K562 (cell line): ENCODE results near the gene TMEM234. TPM values are rescaled to one million over a fixed set of nuclear protein-coding genes. Genes with fewer than 3 reads are reported as not detected.

Experiments
- ARID4B ChIP-seq: sonication (generic); formaldehyde crosslinking; IDR thresholded peaks from 2 replicates; pipeline ENCODE4 v1.8.0; 2022; ENCODE audit warnings: mild to moderate bottlenecking, missing genetic modification reagents
- ATF7 ChIP-seq: fragments of 450-650 bp; IDR thresholded peaks from 2 replicates; pipeline ENCODE4 v1.7.1; 2014; ENCODE audit warnings: mild to moderate bottlenecking, moderate library complexity
- ELF4 ChIP-seq: fragments of 450-650 bp; formaldehyde crosslinking; IDR thresholded peaks from 2 replicates; pipeline ENCODE4 v1.4.0; 2022; ENCODE audit warnings: missing genetic modification characterization
- MTA3 ChIP-seq: fragments of 450-650 bp; formaldehyde crosslinking; IDR thresholded peaks from 2 replicates; pipeline ENCODE4 v1.6.1; 2017; ENCODE audit warnings: mild to moderate bottlenecking, borderline replicate concordance
- NEUROD1 ChIP-seq: fragments of 150-350 bp; IDR thresholded peaks from 2 replicates; pipeline ENCODE4 v1.6.1; 2014; ENCODE audit warnings: borderline replicate concordance, low read length, low read depth; ENCODE audit not compliant: partially characterized antibody
- PBX2 ChIP-seq, 2 experiments: IDR thresholded peaks in 1 of 2; conservative IDR thresholded peaks in 1 of 2; 2 replicates each; pipeline ENCODE4 v1.6.1; 2016; ENCODE audit warnings: low read depth in 2 of 2, mild to moderate bottlenecking in 1 of 2, missing compliant biosample characterization in 1 of 2, missing genetic modification characterization in 1 of 2, moderate library complexity in 1 of 2
- POLR2G ChIP-seq: fragments of 200-400 bp; formaldehyde crosslinking; IDR thresholded peaks from 2 replicates; pipeline ENCODE4 v1.6.1; 2017; ENCODE audit warnings: low read depth, mild to moderate bottlenecking, antibody characterized with exemption, low read length, moderate library complexity
- RBM25 ChIP-seq: fragments of 200-400 bp; formaldehyde crosslinking; IDR thresholded peaks from 2 replicates; pipeline ENCODE4 v1.6.1; 2018; ENCODE audit warnings: low read length, low read depth, moderate library complexity; ENCODE audit not compliant: severe bottlenecking
- SIN3A ChIP-seq, 2 experiments: fragments of 150-350 bp in 1 of 2; IDR thresholded peaks; 2 replicates each; pipeline ENCODE4 v1.6.1; 2011 to 2016; ENCODE audit warnings: borderline replicate concordance in 2 of 2, low read depth in 2 of 2, low read length in 2 of 2, mild to moderate bottlenecking in 2 of 2, moderate library complexity in 2 of 2; ENCODE audit not compliant: control insufficient read depth in 1 of 2
- SMAD4 ChIP-seq: fragments of 250-450 bp; sonication (Bioruptor Pico); conservative IDR thresholded peaks from 2 replicates; pipeline ENCODE4 v1.8.0; 2021; ENCODE audit warnings: inconsistent platforms, mild to moderate bottlenecking, moderate library complexity
- ZBTB1 ChIP-seq: sonication (generic); formaldehyde crosslinking; IDR thresholded peaks from 2 replicates; pipeline ENCODE4 v1.8.1; 2023; ENCODE audit warnings: missing genetic modification reagents, low read depth, mild to moderate bottlenecking, borderline replicate concordance
- ZC3H11A ChIP-seq: IDR thresholded peaks from 2 replicates; pipeline ENCODE4 v1.6.1; 2012; ENCODE audit warnings: low read depth, low read length, improper control_type of control experiment
- ZNF592 ChIP-seq: fragments of 450-650 bp; IDR thresholded peaks from 2 replicates; pipeline ENCODE4 v1.6.1; 2017; ENCODE audit warnings: antibody characterized with exemption, mild to moderate bottlenecking
- polyA plus RNA-seq, 8 experiments: library from polyadenylated mRNA; depleted of rRNA in 4 of 8; stranded (reverse) in 5 of 8; unstranded in 3 of 8; fragments of >200 nt; fragmentation: Nextera tagmentation in 2 of 8; fragmentation: Illumina TruSeq in 1 of 8; extraction: Ambion mirVana in 2 of 8; extraction: Trizol in 1 of 8; gene quantifications; 2 replicates each; pipeline versions ENCODE4 v1.2.1 to v1.2.3, GENCODE V29; 2011 to 2014; ENCODE audit warnings: inconsistent platforms in 1 of 8, missing spikeins in 1 of 8
- total RNA-seq, 7 experiments: library from RNA; depleted of rRNA in 6 of 7; stranded (reverse); fragments of >200 nt in 6 of 7; fragmentation: Illumina TruSeq in 2 of 7; extraction: Trizol in 2 of 7; gene quantifications; 2 replicates each; pipeline versions ENCODE4 v1.2.1 to v1.2.3, GENCODE V29; 2011 to 2021; ENCODE audit warnings: low replicate concordance in 1 of 7

TMEM234 gene
- total and polyA plus RNA-seq, 9 of the 15 experiments (the other 6 are each of a cell fraction or from before 2014, with no cell fraction given) = 5.0 to 12.9 (median 7.6) TPM

GRCh38 chr1:32200226-32201010 lies 21.7 kb downstream of the TMEM234 start, which contains the start of gene CCDC28B (continued):
- peak; percentile 92 for TF ChIP-seq ZNF592
- TF ChIP-seq MTA3 = 0 out of 2 replicates have a peak, but pooled peaks have one; percentile 34
- TF ChIP-seq POLR2G = peak; percentile 76
- 0 out of 2 replicates have a peak, but pooled peaks have one; percentile 47 for TF ChIP-seq ELF4 (CRISPR knock-in tag)
- peak; percentile 38; the same call in 1 of the 2 replicates for TF ChIP-seq ATF7
- no peak for TF ChIP-seq RBM25
- TF ChIP-seq SMAD4 (CRISPR knock-in tag) = 0 out of 2 replicates have a peak, but pooled peaks have one; percentile 47
- TF ChIP-seq ZBTB1 (CRISPR knock-in tag) = 0 out of 2 replicates have a peak, but pooled peaks have one; percentile 30
- peak; percentile 86 for TF ChIP-seq ARID4B
- peak; percentile 35; the same call in 1 of the 2 replicates for TF ChIP-seq ZC3H11A
- TF ChIP-seq NEUROD1 = peak; percentile 16
- peak in 1 of 2 experiments; percentile 84; a peak in 2 of 4 replicates for TF ChIP-seq SIN3A (IDR thresholded peaks at IDR 0.05; ENCODE audit: borderline replicate concordance in 2 of 2, control insufficient read depth in 1 of 2, low read depth in 2 of 2, low read length in 2 of 2)
- TF ChIP-seq PBX2 (CRISPR knock-in tag; IDR thresholded peaks at IDR 0.05; ENCODE audit: low read depth) = no peak
- TF ChIP-seq PBX2 (tag; conservative IDR thresholded peaks at IDR 0.05; ENCODE audit: low read depth) = peak; percentile 49
